H1 (cell line): ENCODE data around the gene EVX2. TPM values are rescaled to one million over a fixed set of nuclear protein-coding genes. Genes with fewer than 3 reads are reported as not detected.

Experiments used
- BACH1 ChIP-seq: IDR thresholded peaks from 2 replicates; pipeline ENCODE4 v1.6.1; 2012; ENCODE audit warnings: low read length, improper control_type of control experiment
- CBX5 ChIP-seq: fragments of 300-800, 300-1000 bp; sonication (generic); IDR thresholded peaks from 2 replicates; pipeline ENCODE4 v1.7.1; 2016; ENCODE audit warnings: antibody characterized with exemption, low read length, low read depth
- CBX8 ChIP-seq: fragments of 300-800, 300-1000 bp; sonication (generic); IDR thresholded peaks from 2 replicates; pipeline ENCODE4 v1.7.1; 2016; ENCODE audit warnings: low read depth, low read length, borderline replicate concordance
- CHD1 ChIP-seq: IDR thresholded peaks from 2 replicates; pipeline ENCODE4 v1.6.1; 2012; ENCODE audit warnings: low read depth, low read length, improper control_type of control experiment
- CTBP2 ChIP-seq: IDR thresholded peaks from 2 replicates; pipeline ENCODE4 v1.7.0; 2011; ENCODE audit warnings: borderline replicate concordance, mild to moderate bottlenecking, moderate library complexity, mixed read lengths, low read length; ENCODE audit not compliant: insufficient read depth, insufficient read length
- EZH2 ChIP-seq: fragments of 200-600 bp; sonication (generic); IDR thresholded peaks from 2 replicates; pipeline ENCODE4 v1.7.1; 2012; ENCODE audit warnings: low read depth, mild to moderate bottlenecking, moderate library complexity, low read length, inconsistent platforms; ENCODE audit not compliant: severe bottlenecking
- HDAC2 ChIP-seq, 2 experiments: fragments of 300-600 bp in 1 of 2; sonication (generic) in 1 of 2; IDR thresholded peaks; 2 replicates each; pipeline ENCODE4 v1.6.1; 2011 to 2012; ENCODE audit warnings: low read depth in 2 of 2, low read length in 2 of 2, mild to moderate bottlenecking in 2 of 2, moderate library complexity in 2 of 2, borderline replicate concordance in 1 of 2, inconsistent platforms in 1 of 2
- NANOG ChIP-seq: IDR thresholded peaks from 2 replicates; pipeline ENCODE4 v1.6.1; 2011; ENCODE audit warnings: low read length, low read depth, mild to moderate bottlenecking, inconsistent platforms; ENCODE audit not compliant: insufficient read depth, poor library complexity, severe bottlenecking
- POLR2AphosphoS5 ChIP-seq: IDR thresholded peaks from 2 replicates; pipeline ENCODE4 v1.6.1; 2011; ENCODE audit warnings: low read depth, low read length
- RAD21 ChIP-seq, 2 experiments: IDR thresholded peaks in 1 of 2; conservative IDR thresholded peaks in 1 of 2; 2 replicates each; pipeline ENCODE4 v1.6.1; 2011; ENCODE audit warnings: low read depth in 2 of 2, low read length in 2 of 2, improper control_type of control experiment in 1 of 2, inconsistent platforms in 1 of 2, mild to moderate bottlenecking in 1 of 2, moderate library complexity in 1 of 2
- RBBP5 ChIP-seq: IDR thresholded peaks from 2 replicates; pipeline ENCODE4 v1.7.1; 2012; ENCODE audit warnings: low read depth, mild to moderate bottlenecking, inconsistent platforms, low read length, moderate library complexity, borderline replicate concordance
- RFX5 ChIP-seq: IDR thresholded peaks from 2 replicates; pipeline ENCODE4 v1.6.1; 2011; ENCODE audit warnings: low read depth, low read length, improper control_type of control experiment, borderline replicate concordance
- RNF2 ChIP-seq: fragments of 200-900, 300-1000 bp; sonication (generic); IDR thresholded peaks from 2 replicates; pipeline ENCODE4 v1.7.1; 2016; ENCODE audit warnings: borderline replicate concordance, low read depth, mild to moderate bottlenecking, antibody characterized with exemption, low read length; ENCODE audit not compliant: poor library complexity, severe bottlenecking; ENCODE audit errors: missing control alignments
- SUZ12 ChIP-seq: fragments of 200-600 bp; sonication (generic); IDR thresholded peaks from 2 replicates; pipeline ENCODE4 v1.6.1; 2012; ENCODE audit warnings: mild to moderate bottlenecking, inconsistent platforms, low read length, moderate library complexity, mixed read lengths
- TAF1 ChIP-seq: IDR thresholded peaks from 2 replicates; pipeline ENCODE4 v1.6.1; 2011; ENCODE audit warnings: mild to moderate bottlenecking, low read depth, low read length
- ZNF274 ChIP-seq: IDR thresholded peaks from 2 replicates; pipeline ENCODE4 v1.7.0; 2012; ENCODE audit warnings: low read length, borderline replicate concordance; ENCODE audit errors: extremely low read depth
- polyA plus RNA-seq, 7 experiments: library from polyadenylated mRNA; depleted of rRNA in 3 of 7; stranded (reverse) in 5 of 7; unstranded in 2 of 7; fragments of >200 nt in 5 of 7; fragments of 200-250 nt in 2 of 7; gene quantifications; 1 replicate in 5 of 7; 2 replicates in 1 of 7; 4 replicates in 1 of 7; pipeline versions ENCODE4 v1.2.1 to v1.2.3, GENCODE V29; 2011 to 2013; ENCODE audit warnings: missing spikeins in 2 of 7, mixed read lengths in 2 of 7
- total RNA-seq: library from RNA; stranded (reverse); fragmentation: NEBNext Ultra II Directional; extraction: Animal tissue kit (Norgen Biotek cat#: 25700); gene quantifications from 2 replicates; pipeline ENCODE4 v1.2.1, GENCODE V29; 2021

EVX2 gene
- total and polyA plus RNA-seq, 2 of the 8 experiments (the other 6 are each of a cell fraction or from before 2014, with no cell fraction given): not detected

DNA sequence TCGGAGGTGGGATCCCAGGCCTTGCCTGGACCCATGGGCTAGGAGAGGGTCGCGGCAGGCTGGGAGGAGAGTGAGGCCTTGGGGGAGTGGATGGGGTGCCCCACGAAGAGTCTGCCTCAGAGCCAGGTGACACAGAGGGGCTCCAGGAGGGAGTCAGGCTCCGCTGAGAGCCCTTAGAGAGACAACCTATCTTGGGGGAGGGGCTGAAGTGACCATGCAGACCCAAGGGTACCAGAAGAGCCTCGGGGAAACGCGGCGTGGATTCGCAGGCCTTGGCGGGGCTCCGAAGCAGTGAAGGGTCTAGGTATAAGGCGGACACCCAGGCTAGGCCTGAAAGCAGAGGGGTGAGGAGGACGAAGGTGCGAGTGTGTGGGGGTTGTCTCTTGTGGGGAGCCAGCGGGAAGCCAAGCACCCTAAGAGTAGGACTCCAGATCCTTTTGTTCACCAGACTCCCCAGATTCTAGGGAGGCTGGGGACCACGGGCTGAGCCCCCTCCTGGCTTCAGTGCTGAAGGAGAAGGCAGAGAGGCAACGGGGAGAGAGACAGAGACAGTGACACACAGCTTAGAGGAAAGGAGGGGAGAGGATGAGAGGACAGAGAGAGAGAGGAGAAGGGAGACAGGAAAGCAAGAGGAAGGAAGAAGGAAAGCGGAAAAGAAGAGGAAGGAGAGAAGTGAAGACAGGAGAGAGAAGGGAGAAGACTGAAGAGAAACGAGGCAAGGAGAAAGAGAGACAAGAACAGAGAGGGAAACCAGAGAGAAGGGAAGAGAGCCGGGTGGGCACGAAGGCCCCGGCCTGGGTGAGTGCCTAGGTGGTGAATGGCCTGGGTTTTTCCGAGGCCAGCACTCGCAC lies 22.2 kb upstream of the EVX2 start (continued):
- peak; percentile 70; the same call in 1 of the 2 replicates for TF ChIP-seq CBX8
- peak; percentile 40 for TF ChIP-seq CTBP2
- TF ChIP-seq EZH2: no peak
- no peak for TF ChIP-seq HDAC2 (IDR thresholded peaks at IDR 0.05; ENCODE audit: borderline replicate concordance in 1 of 2, low read depth in 2 of 2, low read length in 2 of 2)
- no peak for TF ChIP-seq POLR2AphosphoS5
- peak; percentile 68; the same call in 1 of the 2 replicates for TF ChIP-seq SUZ12
- TF ChIP-seq CHD1: no peak
- peak; percentile 41 for TF ChIP-seq RNF2
- no peak for TF ChIP-seq BACH1
- no peak for TF ChIP-seq RBBP5
- TF ChIP-seq RFX5: no peak
- no peak for TF ChIP-seq ZNF274
- TF ChIP-seq TAF1: no peak
- no peak for TF ChIP-seq CBX5
- no peak for TF ChIP-seq RAD21 (IDR thresholded peaks at IDR 0.05 in 1 of 2, conservative IDR thresholded peaks at IDR 0.05 in 1 of 2; ENCODE audit: low read depth in 2 of 2, low read length in 2 of 2)
- no peak for TF ChIP-seq NANOG
